ENCODE measurements around the gene PPP1CA.

The PPP1CA gene

DNA sequence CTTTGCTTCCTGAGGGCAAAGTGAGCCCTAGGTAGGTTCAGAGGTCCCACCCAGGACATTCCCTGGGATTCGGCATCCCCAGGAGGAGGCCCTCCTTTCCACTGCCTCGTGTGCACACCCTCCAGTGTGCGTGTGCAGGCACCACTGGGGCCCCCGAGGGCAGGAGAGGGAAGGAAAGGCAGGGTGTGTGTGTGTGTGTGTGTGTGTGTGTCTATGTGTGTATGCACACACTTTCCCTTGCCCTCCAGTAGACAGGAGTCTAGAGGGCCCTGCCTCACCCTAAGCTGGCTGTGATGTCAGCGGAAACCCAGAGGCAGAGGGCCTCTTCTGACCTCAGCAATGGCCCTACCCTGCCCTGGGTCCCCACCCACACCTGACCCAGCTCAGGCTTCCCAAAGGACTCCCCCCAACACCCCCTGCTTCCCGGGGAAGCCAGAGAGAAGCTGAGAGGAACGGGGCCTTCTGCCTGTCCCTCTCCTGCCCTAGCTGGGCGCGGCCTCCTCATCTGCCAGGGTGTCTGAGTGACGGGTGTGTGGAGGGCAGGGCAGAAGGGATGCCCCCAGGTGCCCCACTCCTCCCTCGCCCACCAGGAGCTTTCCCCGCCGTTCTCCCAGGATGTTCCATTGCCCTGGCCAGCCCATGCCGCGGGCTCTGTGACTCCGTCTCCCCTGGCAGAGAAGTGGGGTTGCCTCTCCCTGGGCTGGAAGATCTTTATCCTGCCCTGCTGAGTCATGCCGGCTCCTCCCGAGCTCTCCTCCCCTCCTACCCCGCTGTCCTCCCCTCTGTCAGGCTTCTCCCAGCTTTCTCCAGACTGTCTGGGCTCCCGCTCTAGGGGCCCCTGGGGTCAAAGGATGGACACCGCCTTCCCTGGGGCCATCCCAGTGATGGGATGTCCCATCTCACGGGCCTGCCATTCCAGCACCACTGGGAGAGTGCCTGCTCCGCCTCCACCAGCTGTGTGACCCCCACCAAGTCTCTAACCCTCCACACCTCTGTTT lies 22.3 kb downstream of the PPP1CA start:
- DNase-seq = no peak

DNA sequence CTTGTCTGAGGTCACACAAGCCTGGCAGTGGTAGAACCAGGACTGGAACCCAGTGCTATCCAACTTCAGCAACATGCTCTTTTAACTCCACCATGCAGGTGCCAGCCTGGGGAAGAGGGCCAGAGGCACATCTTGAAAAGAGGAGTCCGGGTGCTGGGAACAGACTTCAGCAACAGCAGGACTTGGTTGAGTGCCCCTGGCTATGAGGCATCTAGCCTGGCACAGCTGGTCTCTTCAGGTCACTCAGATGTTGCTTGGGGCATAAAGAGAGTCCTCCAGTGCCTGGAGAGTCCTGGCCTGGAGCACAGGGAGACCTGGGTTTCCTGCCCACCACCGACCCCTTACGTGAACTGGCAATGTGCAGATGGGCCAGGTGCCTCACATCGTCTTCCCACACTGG lies 23.1 kb downstream of the PPP1CA start:
- DNase-seq = no peak

DNA sequence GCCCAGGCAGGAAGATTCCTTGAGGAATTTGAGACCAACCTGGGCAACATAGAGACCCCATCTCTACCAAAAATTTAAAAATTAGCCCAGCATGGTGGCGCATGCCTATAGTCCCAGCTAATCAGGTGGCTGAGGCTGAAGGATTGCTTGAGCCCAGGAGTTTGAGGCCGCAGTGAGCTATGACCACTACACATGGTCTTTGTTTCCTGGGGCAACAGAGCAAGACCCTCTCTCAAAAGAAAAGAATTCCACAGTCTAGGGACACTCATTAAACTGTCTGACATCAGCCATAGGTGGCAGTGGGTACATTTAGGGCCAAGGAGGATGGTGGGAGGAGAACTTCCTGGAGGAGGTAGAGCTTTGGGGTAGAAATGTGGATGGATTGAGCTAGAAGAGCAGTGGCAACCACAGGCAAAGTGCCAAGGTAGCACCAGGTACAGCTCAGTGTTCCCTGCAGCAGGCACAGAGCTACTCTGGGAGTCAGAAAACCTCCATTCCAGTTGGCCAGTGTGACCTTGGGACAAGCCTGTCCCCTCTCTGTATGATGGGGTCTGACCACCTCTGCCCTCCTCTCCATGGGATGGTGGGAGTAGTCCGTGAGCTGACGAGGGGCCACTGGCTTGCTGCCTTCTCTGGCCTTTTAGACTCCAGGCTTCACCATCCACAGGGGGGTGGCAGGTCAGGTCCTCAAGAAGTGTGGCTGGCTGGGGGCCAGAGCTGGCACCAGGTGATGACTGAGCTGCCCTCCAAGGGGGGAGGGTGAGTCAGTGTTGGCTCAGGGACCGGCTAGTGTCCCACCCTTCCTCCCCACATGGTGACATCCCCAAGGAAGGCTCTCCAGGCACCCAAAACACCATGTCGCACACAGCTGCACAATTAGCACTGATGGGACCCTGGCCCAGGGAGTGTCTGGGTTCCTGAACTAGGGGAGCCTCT lies 24.5 kb downstream of the PPP1CA start:
- DNase-seq = no peak

DNA sequence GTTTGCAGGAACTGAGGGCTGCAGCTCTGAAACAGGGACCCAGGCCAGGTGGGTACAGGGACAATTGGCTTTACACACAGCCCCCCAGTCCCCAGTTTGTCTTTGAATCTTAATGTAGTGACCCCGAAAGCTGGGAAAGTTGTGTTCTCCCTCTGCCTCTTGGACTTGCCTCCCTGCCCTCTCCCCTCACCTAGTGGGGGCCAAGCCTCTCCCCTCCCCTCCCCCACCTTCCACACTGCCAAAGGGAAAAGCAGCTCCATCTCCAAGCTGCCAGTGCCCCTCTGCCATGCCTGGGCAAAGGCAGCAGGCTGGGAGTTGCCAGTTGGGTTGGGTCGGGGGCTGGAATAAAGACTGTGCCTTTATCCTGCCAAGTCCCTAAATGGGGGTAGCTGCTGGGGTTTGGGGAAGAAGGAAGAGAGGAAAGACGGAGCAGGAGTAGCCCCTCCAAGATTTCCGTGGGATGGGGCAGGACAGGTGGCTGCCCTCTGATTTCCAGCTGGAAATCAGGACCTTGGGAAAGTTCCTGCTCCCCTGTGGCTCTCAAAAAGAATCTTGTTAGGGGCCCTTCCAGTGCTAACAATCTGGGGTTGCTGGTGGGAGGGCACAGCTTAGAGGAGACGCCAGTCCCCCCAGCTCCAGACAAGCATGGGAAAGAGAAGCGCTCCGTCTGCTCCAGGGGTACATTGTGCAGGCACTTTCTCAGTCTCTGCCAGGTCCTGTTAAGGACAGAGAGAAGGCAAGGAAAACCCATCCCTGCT lies 25.4 kb downstream of the PPP1CA start:
- DNase-seq = no peak

DNA sequence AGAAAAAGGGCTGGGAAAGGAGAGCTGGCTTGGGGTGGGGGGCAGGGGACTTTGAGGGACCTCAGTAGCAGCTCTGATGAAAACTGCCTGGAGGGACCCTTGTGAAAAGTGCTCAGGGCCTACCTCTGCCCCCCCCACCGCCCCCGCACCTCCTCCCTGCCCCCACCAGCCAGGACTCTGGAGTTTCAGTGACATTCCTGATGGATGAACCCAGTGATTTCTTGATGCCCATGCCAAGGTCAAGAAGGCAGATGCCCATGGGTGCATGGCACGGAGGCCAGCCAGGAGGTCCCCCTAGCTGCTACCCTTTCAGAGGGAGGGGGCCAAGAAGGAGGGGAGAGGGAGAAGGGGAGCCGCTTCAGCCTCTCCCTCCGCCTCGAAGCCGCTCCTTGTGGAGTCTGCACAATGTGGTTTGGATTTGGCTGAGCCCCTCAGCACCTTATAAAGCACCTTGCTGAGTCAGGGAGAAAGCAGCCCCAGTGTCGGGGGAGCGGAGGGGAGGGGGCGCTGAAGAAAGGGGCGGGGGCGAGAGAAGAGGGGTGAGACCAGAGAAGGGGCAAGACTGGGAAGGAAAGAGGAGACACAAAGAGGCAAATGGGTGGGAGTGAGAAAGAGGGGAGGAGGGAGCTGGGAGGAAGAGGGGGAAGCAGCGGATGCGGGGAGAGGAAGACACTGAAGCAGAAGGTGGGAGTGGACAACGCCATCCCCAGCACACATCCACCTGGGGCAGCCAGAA lies 26.2 kb downstream of the PPP1CA start:
- no peak for DNase-seq

DNA sequence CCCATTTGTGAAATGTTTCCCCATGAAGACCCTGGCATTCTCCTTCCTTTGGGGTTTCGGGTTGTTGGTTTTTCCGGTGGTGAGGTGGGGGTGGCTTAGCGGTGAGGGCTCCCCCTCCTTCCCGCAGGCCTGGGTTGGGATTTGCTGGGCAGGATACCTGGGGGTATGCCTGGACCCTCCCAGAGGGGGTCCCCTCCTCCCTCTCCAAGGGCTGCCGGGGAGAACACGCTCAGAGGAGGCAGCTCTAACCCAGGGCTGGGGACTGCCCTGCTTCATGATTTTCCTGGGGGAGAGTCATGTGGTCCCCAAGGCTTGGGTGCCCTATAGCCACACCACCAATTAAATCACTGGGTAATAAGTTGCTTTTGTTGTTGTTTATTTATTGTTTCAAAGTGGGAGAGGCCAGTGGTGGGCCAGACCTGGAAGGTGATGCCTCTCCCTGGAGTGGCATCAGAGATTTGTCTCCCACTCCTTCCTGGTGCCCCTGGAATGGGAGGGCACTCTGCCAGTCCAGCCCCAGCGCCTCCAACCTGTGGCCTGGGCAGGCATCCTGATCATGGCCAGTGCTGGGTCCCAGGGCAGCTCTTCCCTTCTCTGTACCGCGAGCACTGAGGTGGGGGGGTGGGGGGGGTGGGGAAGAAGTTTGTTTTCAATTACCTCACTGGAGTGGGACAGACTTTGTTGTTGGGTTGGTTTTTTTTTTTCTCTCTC lies 26.9 kb downstream of the PPP1CA start:
- no peak for DNase-seq

DNA sequence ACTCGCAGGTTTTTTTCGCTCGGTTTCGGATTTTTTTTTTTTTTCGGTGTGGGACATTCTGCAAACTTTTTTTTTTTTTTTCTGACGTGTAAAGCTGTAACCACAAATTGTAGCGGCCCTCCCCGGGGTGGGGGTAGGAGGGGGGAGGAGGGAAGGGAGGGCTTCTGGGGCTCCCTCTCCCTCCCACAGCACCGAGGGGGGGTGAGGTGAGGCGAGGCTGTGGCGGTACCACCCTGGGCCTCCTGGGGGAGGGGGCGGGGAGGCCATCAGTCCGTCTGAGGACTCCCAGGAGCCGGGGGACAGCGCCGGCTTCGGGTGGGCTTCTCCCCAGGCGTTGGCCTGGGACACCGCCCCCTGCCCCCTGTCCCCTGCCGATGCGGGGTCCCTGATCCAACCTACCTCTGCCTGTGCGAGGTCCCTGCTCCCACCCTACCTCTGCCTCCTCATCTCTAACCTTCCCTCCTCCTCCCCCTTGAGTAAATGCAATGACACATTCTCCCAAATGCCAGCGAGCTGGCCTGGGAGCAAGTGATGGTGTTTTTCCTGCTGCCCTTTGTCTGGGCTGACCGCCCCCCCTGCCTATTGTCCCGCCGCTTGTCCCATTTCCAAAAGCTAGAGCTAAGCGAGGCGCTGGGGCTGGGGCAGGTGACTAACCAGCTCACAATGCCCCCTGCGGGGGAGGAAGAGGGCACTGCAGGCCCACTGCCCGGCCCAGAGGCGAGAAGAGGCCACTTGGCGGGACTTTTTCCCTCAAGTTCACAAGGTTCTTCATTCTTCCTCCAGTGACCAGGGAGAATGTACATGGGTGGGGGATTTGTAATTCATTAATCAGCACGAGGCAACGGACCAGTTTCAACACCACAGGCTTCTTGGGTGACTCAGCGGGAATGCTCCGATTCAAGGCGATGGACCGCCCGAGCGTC lies 27.7 kb downstream of the PPP1CA start:
- peak; percentile 58 for DNase-seq

DNA sequence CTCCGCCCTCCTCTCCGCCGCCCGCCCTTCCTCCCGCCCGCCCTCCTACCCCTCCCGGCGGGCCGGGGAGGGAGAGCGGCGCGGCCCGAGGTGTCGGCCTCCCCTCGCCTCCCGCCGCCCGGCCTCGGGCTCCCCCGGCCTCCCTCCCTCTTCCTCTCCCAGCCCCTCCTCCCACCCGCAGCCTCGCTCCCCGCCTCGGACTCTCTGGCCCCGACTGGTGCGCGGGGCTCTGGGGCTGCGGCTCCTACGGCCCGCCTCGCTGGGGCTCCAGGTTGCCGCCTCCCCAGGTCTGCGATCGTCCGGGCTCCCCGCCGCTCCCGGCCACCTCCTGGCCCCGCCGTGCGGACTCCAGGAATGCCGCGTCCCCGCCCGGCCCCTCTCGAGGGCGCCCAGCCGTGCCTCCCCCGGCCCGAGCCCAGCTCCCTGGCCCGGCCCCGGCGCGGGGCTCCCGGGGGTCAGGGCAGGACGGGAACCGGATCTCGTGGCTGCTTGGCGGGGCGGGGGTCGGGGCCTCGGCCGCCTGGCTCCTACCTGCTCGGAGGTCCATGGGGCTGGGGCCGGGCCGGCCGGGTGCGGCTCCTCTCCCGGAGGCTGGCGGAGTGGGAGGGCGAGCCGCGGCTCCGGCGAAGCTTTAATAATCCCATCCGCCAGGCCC lies 28.5 kb downstream of the PPP1CA start, which contains the start of gene CLCF1:
Gene CLCF1, minus strand, starts transcription at position 606 of the 655 bp plus-strand sequence. Its CDS starts 59 bp downstream, at position 547.
- DNase-seq = no peak

DNA sequence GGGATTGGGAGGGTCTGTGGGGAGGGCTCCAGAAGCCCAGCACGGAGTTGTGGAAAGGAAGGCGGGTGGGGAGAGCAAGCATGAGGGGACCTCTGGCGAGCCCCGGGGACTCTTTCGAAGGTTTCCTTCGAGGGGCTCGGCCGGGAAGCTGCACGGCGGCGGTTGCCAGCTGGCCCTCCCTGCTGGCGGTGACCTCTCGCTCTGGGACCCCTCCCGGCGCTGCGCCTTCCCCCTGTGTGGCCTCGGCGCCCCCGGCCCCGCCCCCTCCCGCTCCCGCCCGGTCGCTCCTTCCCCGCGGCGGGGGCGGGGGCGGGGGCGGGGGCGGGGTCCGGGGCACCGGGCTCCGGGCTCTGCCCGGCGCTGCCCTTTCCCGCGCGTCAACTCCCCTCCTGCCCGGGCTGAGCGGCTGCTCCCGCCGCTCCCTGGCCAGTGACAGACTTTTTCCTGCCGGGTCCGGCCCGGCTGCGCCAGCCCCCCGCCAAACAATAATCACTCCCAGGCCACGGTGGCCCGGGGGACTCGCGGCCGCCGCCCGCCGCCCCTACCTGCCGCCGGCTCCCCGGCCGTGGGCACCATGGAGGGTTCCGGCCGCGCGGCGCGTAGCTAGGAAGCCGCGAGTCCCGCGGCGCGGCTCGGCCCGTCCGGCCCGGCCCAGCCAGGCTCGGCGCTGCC lies 29.2 kb downstream of the PPP1CA start:
- no peak for DNase-seq

DNA sequence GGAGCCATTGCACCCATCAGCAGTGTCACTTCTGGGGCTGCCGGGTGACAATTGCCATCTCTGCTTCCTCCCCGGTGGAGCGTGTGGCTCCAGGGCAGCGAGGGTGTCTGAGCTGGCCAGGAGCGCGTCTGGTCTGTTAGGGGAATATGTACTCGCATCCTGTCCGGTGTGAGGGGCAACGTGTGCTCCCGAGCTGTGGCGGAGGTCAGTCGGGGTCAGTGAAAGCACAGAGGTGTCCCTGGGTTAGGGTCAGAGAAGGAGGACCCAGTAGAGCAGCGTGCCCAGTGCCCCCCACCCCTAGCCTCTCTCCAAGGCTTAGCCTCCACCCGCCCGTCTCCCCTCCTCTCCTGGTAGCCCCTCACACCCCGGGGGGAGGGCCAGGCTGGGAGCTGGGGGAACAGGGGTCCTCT lies 29.7 kb downstream of the PPP1CA start:
- DNase-seq = no peak

DNA sequence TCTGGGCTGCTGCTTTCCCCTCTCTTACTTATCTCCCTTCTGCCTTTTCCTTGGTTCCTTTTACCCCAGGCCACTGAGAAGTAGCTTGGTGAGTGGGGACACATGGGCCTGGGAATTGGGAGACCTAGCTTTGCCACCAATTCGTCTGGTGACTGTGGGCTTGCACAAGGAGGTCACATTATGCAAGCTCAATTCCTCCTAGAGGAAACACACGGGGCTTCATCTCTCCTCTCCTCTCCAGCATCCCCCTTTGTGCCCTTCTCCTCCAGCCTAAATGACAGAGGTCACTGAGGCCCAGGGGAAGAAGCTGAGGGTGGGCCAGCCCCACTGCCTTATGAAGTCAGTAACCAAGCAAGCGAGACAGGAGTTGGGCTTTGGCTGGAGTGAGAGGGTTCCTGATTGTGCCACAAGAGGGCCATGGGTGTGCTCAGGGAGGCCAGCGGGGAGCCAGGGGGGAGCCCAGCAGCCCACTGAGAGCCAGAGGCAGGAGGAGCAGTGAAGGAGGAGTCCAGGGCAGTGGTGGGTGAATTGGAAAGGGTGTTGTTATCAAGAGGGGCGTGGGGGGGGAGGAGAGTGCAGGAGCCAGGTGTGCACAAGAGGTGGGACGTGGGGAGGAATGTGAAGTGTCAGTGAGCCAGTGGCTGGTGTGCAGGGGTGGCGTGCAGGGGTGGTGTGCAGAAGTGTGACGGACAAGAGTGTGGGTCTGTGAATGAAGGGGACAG lies 30.3 kb downstream of the PPP1CA start:
- no peak for DNase-seq

DNA sequence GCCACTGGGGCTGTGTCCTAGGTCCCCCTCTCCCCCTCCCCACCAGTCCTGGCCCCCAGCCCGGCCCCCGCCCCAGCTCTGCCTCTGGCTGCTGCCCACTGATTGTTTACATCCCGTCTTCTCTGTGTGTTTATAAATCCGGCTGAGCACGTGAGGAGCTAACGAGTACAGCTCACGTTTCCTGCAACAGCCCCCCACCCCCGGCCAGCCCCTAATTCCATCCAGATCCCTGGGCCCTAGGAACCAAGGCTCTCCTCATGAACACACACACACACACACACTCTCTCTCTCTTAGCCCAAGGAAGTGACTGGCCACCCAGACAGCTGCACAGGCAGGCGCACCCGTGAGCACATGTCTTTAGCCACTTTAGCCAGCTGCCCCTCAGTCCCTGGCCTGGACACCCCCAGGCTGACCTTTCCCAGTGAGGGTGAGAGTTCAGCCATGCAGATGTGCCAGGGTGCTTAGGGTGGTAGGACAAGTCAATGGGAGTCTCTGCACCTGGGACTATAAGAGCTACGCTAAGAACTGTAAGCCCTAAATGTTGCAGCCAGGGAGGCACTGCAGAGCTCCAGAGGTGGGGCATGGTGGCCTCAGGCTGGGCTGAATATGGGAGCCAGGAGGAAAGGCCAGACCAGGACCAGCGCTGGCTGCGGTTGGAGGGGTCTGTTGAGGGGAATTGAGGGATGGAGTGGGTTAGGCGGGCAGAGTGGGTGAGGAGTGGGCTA lies 31.1 kb downstream of the PPP1CA start:
- DNase-seq = no peak

DNA sequence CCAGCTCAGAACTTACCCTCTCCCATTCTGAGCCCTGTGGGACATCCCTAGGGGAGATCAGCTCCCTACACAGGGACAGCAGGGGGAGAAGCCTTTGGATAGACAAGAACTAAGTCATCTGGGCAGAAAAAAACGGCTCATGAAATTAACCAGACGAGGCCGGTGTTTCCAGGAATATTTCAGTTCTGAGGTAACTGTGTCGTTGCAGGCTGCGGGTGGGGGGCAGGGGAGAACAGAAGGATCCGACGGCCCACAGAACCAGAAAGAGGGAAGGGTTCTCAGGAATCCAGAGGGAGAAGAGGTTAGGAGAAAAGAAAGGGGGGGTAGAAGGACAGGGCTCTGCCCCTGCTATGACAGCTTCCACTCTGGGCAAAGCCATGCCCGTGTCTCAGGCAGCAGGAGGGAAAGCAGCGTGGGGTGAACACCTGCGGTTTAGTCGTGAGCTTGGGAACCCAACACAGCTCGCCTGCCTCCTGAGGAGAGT lies 31.8 kb downstream of the PPP1CA start:
- no peak for DNase-seq

DNA sequence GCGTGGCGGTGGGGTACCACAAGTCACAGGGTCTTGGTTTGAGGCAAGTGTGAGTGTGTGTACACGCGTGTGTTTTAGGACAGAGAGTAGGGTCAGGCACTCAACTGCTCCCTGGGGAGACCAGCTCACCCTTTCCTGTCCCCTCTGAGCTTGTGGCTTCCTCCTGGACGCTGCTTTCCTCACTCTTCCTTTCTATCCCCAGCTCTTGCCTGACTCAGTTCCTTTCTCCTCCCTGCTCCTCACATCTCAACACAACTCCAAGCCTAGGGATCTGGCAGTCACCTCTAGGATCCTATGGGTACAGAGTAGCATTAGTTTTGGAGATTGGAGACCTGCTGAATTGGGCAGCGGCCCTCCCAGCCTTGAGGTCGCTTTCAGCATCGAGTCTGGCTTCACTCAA lies 32.4 kb downstream of the PPP1CA start:
- DNase-seq = no peak

DNA sequence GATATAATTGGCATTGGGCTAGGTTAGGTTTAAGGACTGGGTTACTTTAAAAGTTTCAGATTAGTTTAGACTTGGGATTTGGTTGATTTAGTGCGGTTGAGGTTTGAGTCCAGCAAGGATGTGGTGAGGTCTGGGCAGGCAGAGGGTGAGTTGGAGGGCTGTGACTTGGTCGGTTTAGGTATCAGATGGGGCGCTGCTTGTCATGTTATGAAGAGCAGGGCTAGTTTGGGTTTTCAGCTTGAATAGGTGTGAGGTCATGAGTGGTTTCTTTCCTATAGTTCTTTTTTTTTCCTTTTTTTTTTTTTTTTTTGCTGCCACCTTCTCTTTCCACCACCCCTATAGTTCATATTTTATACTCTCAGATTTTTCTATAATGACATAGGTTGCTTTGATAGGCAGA lies 33.0 kb downstream of the PPP1CA start:
- DNase-seq = no peak

DNA sequence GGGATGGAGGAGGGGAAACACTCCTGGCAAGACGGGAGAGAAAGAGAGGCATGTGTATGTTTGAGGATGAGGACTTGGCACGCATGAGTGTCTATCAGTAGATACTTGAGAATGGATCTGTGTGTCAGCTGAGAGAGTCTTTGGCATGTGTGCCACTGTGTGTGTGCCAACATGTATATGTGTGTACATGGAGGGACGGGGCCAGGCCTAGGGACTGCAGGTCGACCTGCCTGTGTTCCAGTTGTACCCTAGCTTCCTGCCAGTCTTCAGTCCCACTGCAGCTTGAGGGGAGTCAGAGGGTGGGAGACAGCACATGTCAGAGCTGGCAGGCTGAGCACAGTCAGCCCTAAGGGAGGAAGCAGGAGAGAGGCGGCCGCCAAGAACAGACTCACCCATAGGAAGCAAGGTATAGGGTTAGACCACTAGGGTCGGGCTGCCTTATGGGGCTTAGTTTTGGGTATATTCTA lies 33.9 kb downstream of the PPP1CA start:
- no peak for DNase-seq

Data from activated CD4-positive, alpha-beta T cell treated with anti-CD3 and anti-CD28 coated beads for 1 hour (primary cell).